HAP-1 (cell line): ENCODE measurements around the gene BST2.
A peak's percentile ranks its signal among the peaks of the same experiment; 100 is the strongest.
"Not testable (repeated sequence)": the region's sequence is repeated elsewhere in the genome, so short reads cannot be mapped to it uniquely, and the experiment has no call there.

Experiments used
- DNase-seq, 2 experiments: peaks; one replicate each; pipeline ENCODE4 v3.0.0-alpha.2; 2016 to 2020; ENCODE audit warnings: low spot score in 2 of 2
- H3K27me3 ChIP-seq: fragments of 250-450 bp; sonication (Bioruptor Pico); 2 replicates; pipeline ENCODE4 v1.5.1; 2020; ENCODE audit warnings: low read depth, mild to moderate bottlenecking, moderate library complexity
- H3K36me3 ChIP-seq: fragments of 250-450 bp; sonication (Bioruptor Pico); replicated peaks from 2 replicates; pipeline ENCODE4 v1.5.1; 2020; ENCODE audit warnings: mild to moderate bottlenecking
- H3K4me1 ChIP-seq: fragments of 250-450 bp; sonication (Bioruptor Pico); 2 replicates; pipeline ENCODE4 v1.5.1; 2020; ENCODE audit warnings: mild to moderate bottlenecking
- H3K4me3 ChIP-seq: fragments of 250-450 bp; sonication (Bioruptor Pico); 2 replicates; pipeline ENCODE4 v1.5.1; 2020; ENCODE audit warnings: mild to moderate bottlenecking, moderate library complexity
- H3K9me3 ChIP-seq: fragments of 250-450 bp; sonication (Bioruptor Pico); 2 replicates; pipeline ENCODE4 v1.5.1; 2020; ENCODE audit warnings: mild to moderate bottlenecking, moderate library complexity
- in situ Hi-C: fragments of 300-500 bp; cut with MboI; formaldehyde crosslinking; loops from 3 replicates; pipeline ENCODE4 v1.14.3; 2020; ENCODE audit warnings: low sequenced_read_pairs, inconsistent platforms, mixed read lengths

BST2 gene

DNA sequence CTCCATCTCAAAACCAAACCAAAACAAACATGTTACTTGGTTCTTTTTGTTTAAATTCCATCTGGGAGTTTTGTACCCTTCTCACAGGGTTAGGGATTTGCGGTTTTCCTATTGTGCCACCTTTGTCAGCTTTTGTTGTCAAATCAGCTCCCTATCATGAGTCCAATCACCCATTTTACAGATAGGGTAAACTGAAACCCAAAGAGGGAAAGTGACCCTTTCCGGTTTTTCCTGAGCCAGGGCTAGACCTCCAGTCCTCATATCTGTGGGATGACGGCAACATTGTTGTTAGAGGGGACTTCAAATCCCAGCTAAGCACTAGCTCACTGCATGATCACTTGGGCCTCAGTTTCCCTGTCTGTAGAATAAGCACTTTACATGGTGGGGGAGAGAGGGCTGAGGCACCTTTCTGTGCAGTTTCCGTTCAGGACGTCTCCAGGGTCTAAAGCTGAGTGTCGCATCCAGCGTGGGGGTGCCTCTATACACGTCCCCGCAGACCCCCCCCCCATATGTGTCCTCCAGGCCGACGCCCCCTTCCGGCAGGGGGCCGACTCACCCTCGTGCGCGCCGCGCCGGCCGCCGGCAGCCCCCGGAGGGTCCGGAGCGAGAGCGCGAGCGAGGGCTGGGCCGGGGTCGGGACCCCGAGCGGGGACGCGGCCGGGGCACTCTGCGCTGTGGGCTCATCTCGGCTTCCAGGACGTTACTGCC lies 15.3 kb downstream of the BST2 start:
- Histone ChIP-seq H3K9me3 (peaks cover 14% of the 10 kb centered on the region), H3K4me3 (peak overlapping the region; percentile 30), H3K36me3 (peaks cover 6% of the 10 kb centered on the region), H3K4me1 (peaks cover 6% of the 10 kb centered on the region), H3K27me3 (no peaks in the 10 kb centered on the region)
- in situ Hi-C loops: no loop called here
- DNase-seq: no peak

DNA sequence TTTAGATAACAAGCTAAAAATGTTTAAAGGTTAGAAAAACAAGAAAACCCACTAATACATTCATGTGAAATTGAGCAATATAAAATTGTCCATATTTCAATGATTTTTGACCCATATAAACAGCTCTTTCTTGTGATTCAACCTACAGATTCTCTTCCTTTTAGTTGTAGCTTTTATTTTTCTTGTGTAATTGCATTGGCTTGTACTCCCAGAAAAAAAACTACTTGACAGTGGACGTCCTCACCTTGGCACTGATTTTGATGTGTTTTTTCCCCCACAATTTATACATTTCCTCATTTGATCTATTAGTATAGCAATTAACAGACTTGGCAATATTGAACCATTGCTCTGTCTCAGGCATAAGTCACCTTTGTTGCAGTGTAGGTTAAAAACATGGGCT lies 16.1 kb downstream of the BST2 start:
- peaks cover 6% of the 10 kb centered on the region for H3K4me1 ChIP-seq
- in situ Hi-C loops: no loop called here
- H3K4me3 ChIP-seq: no peak overlapping the region
- no peaks in the 10 kb centered on the region for H3K27me3 ChIP-seq
- no peak for DNase-seq
- H3K9me3 ChIP-seq: peaks cover 14% of the 10 kb centered on the region
- peaks cover under 1% of the 10 kb centered on the region; the same call in 1 of the 2 replicates for H3K36me3 ChIP-seq

DNA sequence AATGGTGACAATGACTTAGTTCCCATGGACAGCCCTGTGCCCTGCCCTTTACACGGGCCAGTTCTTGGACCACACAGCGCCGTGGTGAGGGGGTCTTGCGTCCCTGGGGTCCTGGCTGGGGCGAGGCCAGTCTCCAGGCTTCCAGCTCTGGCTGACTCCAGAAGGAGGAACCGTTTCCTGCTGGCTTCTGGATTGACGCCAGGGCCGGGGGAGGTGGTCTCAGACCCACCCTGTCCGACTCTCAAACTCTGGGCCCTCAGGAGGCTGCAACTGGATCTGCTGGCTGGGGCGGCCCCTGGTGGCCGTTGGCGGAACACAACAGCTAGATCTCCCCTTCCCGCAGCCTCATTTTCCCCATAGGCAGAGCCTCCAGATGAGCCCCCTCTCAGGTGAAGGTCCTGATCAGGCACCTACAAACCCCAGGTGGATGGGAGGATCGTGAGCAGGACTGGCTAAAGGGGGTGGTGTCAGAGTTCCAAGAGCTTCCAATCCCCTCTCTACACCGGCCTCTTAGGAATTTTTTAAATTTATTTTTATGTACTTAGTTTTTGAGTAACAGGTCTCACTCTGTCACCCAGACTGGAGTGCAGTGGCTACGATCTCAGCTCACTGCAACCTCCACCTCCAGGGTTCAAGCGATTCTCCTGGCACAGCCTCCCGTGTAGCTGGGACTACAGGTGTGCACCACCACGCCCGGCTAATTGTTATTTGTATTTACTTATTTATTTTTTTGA lies 19.4 kb downstream of the BST2 start:
- no peaks in the 10 kb centered on the region for H3K27me3 ChIP-seq
- H3K9me3 ChIP-seq: peaks cover 14% of the 10 kb centered on the region
- no peak overlapping the region for H3K4me3 ChIP-seq
- DNase-seq: peak; percentile 45 to 82
- in situ Hi-C loops: no loop called here
- H3K4me1 ChIP-seq: peaks cover 6% of the 10 kb centered on the region
- no peaks in the 10 kb centered on the region for H3K36me3 ChIP-seq

DNA sequence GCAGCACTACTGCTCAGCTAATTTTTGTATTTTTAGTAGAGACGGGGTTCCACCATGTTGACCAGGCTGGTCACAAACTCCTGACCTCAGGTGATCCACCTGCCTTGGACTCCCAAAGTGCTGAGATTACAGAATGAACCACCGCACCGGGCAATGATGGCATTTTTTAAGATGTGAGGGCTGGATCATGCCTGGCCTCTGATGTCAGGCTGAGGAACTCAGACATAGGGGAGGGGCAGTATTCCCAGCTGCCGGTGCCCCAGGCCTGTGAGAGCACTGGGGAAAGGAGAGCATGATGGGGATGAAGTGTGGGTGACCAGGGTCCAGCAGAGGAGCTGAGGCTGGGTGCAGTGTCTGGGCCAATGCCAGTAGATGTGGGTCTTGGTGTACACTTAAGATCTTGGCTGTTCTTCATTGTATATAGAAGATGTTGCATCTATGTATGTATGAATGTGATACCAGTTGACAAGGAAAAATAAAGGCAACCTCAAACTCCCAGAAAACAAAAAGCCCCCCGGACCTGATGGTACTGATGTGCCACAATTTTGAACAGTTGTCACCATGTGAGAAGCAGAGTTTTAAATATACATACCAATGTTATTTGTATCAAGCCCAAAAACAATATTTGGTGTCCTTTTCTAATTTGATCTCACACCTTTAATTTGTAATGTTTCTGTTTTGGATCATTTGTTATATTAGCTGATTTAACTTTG lies 24.8 kb downstream of the BST2 start:
- Histone ChIP-seq H3K4me3 (no peak overlapping the region), H3K9me3 (no peaks in the 10 kb centered on the region; the same call in 1 of the 2 replicates), H3K36me3 (no peaks in the 10 kb centered on the region), H3K4me1 (peaks cover 6% of the 10 kb centered on the region), H3K27me3 (no peaks in the 10 kb centered on the region)
- DNase-seq: no peak
- in situ Hi-C loops: no loop called here

DNA sequence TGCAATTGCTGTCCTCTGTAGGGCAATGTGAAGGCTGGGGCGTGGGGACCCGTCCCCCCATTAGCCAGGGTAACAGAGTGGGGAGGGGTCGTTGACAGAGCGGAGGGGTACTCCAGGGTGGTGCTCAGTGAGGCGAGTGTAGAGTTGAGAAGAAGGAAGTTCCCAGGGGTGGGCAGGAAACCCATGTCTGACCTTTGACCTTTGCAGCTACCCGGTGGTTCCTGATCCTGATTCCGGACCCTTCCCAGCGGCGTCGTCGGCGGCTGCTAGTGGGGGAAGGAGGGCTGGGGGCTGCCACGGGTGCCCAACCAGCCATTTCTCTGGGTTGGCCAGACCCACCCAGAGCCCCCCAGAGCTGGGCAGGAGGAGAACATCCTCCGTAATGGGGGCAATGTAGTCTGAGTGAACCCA lies 26.2 kb downstream of the BST2 start:
- in situ Hi-C loops: no loop called here
- H3K36me3 ChIP-seq: no peaks in the 10 kb centered on the region
- no peaks in the 10 kb centered on the region for H3K27me3 ChIP-seq
- H3K4me3 ChIP-seq: no peak overlapping the region
- H3K9me3 ChIP-seq: no peaks in the 10 kb centered on the region; the same call in 1 of the 2 replicates
- peak in 1 of 2 experiments; percentile 21 for DNase-seq
- peaks cover 6% of the 10 kb centered on the region for H3K4me1 ChIP-seq

DNA sequence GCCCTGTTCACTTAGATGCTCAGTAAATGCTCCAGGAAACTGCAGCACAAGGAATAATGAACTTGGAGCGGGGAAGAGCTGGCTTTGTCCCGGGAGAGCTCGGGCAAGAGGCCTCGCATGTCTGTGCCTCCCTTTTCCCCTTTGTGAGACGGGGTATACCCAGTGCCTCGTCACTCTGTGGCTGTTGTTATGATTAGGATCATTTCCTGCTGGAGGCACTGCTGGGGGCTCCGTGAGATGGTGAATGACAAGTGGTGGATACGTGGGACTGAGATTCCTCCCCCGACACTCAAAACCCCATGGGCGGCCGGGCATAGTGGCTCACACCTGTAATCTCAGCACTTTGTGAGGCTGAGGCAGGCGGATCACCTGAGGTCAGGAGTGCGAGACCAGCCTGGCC lies 27.2 kb downstream of the BST2 start:
- Histone ChIP-seq H3K36me3 (no peaks in the 10 kb centered on the region), H3K27me3 (no peaks in the 10 kb centered on the region), H3K4me3 (no peak overlapping the region), H3K9me3 (no peaks in the 10 kb centered on the region; the same call in 1 of the 2 replicates), H3K4me1 (peaks cover 6% of the 10 kb centered on the region)
- in situ Hi-C loops: no loop called here
- DNase-seq: no peak

DNA sequence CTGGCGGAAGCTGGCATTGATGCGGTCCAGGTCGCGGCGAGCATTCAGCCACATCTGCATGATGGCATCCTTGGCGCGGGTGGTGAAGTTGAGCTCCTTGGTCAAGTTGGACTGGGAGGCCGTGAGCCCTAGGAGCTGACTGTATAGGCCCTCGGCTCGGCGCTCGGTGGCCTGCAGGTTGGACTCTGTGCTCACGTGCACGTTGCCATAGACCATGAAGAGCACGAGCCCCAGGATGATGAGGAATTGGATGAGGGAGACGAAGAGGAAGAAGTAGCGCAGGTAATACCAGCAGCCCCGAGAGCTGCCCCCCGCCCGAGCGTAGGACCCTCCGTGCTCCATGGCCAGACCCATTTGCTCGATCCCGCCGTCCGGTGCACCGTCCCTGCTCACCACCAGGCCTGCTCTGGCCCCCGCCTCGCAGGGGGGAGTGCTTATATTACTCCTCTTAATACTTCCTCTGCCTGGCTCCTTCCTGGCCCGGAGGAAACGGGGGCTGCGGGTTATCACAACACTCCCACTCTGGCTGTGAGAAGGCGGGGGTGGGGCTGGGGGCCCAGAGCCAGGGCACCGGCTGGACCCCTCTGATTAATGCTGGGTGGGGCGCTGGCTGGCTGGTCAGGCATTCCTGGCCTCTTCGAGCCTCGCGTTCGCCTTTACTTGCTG lies 28.4 kb downstream of the BST2 start, which contains the start of gene PLVAP:
Gene PLVAP (minus strand): TSS at position 408 of the 666 bp plus-strand sequence. CDS start 54 bp downstream, at position 354.
- H3K4me1 ChIP-seq: no peaks in the 10 kb centered on the region
- H3K9me3 ChIP-seq: no peaks in the 10 kb centered on the region; the same call in 1 of the 2 replicates
- H3K4me3 ChIP-seq: no peak within 1 kb of the TSS
- no peaks in the 10 kb centered on the region for H3K27me3 ChIP-seq
- no peaks in the 10 kb centered on the region for H3K36me3 ChIP-seq
- DNase-seq: no peak
- in situ Hi-C loops: no loop called here

DNA sequence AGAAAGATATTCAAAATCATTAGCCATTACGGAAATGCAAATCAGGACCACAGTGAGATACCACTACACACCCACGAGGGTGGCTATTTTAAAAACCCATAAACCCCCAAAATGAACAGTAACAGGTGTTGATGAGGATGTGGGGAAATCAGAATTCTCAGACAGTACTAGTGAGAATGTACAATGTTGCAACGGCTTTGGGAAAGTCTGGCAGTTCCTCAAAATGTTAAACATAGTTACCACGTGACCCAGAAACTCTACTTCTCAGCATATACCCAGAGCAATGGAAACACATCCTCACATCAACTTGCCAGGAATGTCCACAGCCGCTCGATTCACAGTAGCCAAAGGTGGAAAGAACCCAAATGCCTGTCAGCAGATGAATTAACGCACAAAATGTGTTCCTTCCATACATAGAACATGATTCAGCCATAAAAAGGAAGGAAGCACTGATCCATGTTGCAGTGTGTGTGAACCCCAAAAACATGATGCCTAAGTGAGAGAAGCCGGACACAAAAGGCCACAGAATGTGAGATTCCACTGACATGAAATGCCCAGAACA lies 35.3 kb downstream of the BST2 start:
- DNase-seq: no peak
- in situ Hi-C loops: no loop called here
- no peaks in the 10 kb centered on the region for H3K27me3 ChIP-seq
- H3K36me3 ChIP-seq: no peaks in the 10 kb centered on the region
- no peak overlapping the region for H3K4me3 ChIP-seq
- H3K9me3 ChIP-seq: no peaks in the 10 kb centered on the region
- H3K4me1 ChIP-seq: no peaks in the 10 kb centered on the region

DNA sequence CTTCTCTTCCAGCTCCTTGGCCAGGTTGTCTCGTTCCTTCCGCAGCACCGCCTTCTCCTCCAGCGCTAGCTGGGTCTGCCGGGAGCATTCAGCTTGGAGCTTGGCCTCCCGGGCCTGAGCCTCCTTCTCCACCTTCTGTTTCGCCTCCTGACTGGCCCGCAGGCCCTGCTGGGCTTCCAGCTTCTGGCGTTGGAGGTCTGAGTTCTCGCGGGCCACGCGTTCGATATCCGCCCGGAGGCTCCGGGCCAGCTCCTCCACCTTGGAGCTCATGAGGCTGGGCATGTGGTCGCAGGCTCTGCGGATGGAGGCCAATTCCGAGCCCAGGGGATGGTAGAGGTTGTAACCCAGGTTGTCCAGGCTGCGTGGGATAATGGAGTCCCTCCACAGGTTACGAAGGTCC lies 40.1 kb downstream of the BST2 start:
- Histone ChIP-seq H3K36me3 (no peaks in the 10 kb centered on the region), H3K27me3 (no peaks in the 10 kb centered on the region), H3K4me3 (no peak overlapping the region), H3K9me3 (no peaks in the 10 kb centered on the region), H3K4me1 (no peaks in the 10 kb centered on the region)
- in situ Hi-C loops: no loop called here
- DNase-seq: no peak

DNA sequence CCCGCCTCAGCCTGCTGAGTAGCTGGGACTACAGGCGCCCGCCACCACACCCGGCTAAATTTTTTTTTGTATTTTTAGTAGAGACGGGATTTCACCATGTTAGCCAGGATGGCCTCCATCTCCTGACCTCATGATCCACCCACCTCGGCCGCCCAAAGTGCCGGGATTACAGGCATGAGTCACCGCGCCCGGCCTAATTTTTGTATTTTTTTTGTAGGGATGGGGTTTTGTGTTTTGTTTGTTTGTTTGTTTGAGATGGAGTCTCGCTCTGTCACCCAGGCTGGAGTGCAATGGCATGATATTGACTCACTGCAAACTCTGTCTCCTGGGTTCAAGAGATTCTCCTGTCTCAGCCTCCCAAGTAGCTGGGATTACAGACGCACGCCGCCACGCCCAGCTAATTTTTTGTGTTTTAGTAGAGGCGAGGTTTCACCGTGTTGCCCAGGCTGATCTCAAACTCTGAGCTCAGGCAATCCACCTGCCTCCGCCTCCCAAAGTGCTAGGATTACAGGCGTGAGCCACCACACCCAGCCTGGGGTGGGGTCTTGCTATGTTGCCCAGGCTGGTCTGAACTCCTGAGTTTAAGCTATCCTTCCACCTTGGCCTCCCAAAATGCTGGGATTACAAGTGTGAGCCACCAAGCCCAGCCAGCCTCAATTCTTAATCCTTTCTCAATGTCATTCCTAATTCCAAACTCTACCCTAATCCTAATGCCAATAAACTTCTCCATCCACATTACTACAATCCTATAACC lies 41.4 kb downstream of the BST2 start:
- H3K4me1 ChIP-seq, H3K4me3 ChIP-seq, DNase-seq, H3K27me3 ChIP-seq, H3K36me3 ChIP-seq, H3K9me3 ChIP-seq, in situ Hi-C loops: not testable (repeated sequence)

DNA sequence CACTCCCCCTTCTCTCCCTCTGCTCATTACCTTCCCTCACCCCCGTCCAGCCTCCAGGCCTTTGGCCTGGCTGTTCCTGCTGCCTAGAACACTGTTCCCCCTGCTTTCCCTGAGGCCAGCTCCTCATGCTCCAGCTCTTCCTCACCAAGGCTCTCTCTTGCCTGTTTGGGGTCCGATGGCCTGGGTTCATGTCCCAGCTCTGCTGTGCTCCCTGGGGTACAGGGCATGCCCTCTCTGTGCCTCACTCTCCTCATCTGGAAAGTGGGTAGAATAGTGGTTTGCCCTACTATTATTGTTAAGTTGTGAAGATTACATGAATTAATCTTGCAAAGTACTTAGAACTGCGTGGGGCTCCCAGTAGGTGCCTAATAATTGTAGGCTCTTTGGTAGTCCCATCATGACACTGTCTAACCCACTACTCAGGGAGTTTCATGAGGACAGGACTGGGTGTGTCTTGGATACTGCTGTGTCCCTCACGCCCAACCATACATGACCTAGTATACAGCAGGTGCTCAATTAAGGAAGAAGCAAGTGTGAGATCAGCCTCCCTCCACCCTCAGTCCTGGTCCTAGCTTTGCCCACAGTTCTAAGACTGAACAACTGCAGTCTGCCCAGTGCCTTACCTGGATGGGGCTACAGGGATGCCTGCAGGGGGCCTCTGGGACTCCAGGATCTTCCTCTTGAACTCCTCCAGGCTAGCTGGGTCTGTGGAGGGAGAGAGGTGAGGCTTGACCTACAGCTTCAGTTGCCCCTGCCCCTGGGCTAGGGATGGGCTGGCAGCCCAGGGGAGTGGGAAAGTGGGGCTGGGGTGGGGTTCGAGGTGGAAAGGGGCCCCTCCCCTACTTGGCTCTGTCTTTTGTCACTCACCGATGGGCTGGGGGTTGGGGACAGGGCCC lies 45.3 kb downstream of the BST2 start:
- no peaks in the 10 kb centered on the region for H3K36me3 ChIP-seq
- H3K27me3 ChIP-seq: no peaks in the 10 kb centered on the region
- H3K4me1 ChIP-seq: no peaks in the 10 kb centered on the region
- no peak overlapping the region for H3K4me3 ChIP-seq
- in situ Hi-C loops: no loop called here
- DNase-seq: no peak
- no peaks in the 10 kb centered on the region for H3K9me3 ChIP-seq

DNA sequence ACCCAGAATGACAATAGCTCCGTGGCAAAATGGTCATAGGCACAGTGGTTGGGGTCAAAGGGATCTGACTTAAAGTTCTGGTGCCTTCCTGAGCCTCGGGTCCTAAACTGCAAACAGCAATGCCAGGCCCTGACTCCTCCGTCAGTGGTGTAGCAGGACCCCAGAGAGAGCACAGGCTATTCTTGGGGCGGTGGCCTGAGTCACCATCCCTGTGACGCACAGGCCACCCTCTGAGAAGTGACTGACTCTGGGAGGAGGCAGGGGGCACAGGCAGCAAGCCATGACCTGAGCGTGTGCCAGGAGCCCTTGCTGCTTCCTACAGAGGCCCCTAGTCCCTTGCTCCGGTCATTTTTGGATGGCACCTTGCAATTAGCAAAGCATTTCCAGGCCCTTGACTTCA lies 47.0 kb downstream of the BST2 start:
- in situ Hi-C loops: no loop called here
- DNase-seq: no peak
- H3K36me3 ChIP-seq: no peaks in the 10 kb centered on the region

More for the DNA sequence above, 47.0 kb downstream of the BST2 start:
- H3K4me3 ChIP-seq: no peak overlapping the region
- no peaks in the 10 kb centered on the region for H3K4me1 ChIP-seq
- H3K9me3 ChIP-seq: no peaks in the 10 kb centered on the region
- no peaks in the 10 kb centered on the region for H3K27me3 ChIP-seq
